Activated T-helper 1 cell treated with anti-CD3 and anti-CD28 coated beads, Interleukin-12 subunit alpha, Interleukin-12 subunit beta, Interleukin-2, Interleukin-4 antibody, amounts not matched to agents 30 ng/mL and 10 ng/mL and 1 ng/mL, durations not matched to agents 14 hours and 24 hours and 36 hours (primary cell): ENCODE results near the gene VMP1. TPM values are rescaled to one million over a fixed set of nuclear protein-coding genes. Genes with fewer than 3 reads are reported as not detected.
A peak's percentile ranks its signal among the peaks of the same experiment; 100 is the strongest.
"Not testable (repeated sequence)": the region's sequence is repeated elsewhere in the genome, so short reads cannot be mapped to it uniquely, and the experiment has no call there.

Source experiments
- DNase-seq: peaks from one replicate; pipeline ENCODE4 v3.0.0; 2021; ENCODE audit warnings: low spot score
- H3K27ac Mint-ChIP-seq: one replicate; pipeline ENCODE4 v1.8.0; 2021; ENCODE audit warnings: mild to moderate bottlenecking, mixed read lengths
- H3K27me3 Mint-ChIP-seq: one replicate; pipeline ENCODE4 v1.8.0; 2022; ENCODE audit warnings: mild to moderate bottlenecking, moderate library complexity, mixed read lengths; ENCODE audit not compliant: insufficient read depth
- H3K36me3 Mint-ChIP-seq: one replicate; pipeline ENCODE4 v1.8.0; 2021; ENCODE audit warnings: low read depth, mixed read lengths
- H3K4me1 Mint-ChIP-seq: one replicate; pipeline ENCODE4 v1.8.0; 2021; ENCODE audit warnings: low read depth, mixed read lengths
- H3K4me3 Mint-ChIP-seq: one replicate; pipeline ENCODE4 v1.8.0; 2021; ENCODE audit warnings: mild to moderate bottlenecking, moderate library complexity, mixed read lengths
- H3K9me3 Mint-ChIP-seq: one replicate; pipeline ENCODE4 v1.8.0; 2021; ENCODE audit warnings: mixed read lengths
- intact Hi-C: fragments of 100-400 bp; cut with micrococcal nuclease; formaldehyde crosslinking; loops from one replicate; pipeline ENCODE4 v1.15.1; 2024
- total RNA-seq: library from RNA; stranded (reverse); gene quantifications from 2 replicates; pipeline ENCODE4 v1.2.3, GENCODE V29; 2022

VMP1 gene
- total RNA-seq, 1 donor from 2014 or later, result 357 TPM

- Mint-ChIP-seq H3K4me3 (no peak overlapping the region), H3K27ac (no peak overlapping the region), H3K9me3 (no peaks in the 10 kb centered on the region), H3K27me3 (no peaks in the 10 kb centered on the region), H3K36me3 (peaks cover 36% of the 10 kb centered on the region), H3K4me1 (peaks cover 41% of the 10 kb centered on the region)
- intact Hi-C loops, result no loop called here
- no peak for DNase-seq
Observed at GRCh38 chr17:59811209-59811608, 103.8 kb downstream of the VMP1 start.

DNA sequence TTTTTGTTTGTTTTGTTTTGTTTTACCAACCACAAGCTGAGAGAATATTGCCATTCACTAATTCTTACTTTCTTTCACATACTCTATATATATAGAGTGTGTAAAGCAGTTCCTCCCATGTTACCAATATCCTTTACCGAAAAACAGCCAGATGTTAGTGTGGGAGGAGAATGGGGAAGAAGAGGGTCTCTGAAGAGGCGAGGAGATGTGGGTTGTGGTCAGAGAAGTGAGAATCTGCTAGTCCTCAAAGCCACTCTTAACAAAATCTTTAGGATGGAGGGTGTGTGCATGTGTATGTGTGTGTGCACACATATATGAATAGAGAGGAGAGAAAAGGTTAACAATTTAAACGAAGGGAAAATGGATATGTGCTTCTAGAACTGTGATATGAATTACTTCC, 104.7 kb downstream of the VMP1 start:
- Mint-ChIP-seq H3K4me1 (peaks cover 43% of the 10 kb centered on the region), H3K27ac (peak overlapping the region; percentile 70), H3K4me3 (peak overlapping the region; percentile 37), H3K36me3 (peaks cover 38% of the 10 kb centered on the region), H3K27me3 (no peaks in the 10 kb centered on the region), H3K9me3 (no peaks in the 10 kb centered on the region)
- no peak for DNase-seq
- intact Hi-C loops, result no loop called here

- H3K36me3 Mint-ChIP-seq, result peaks cover 31% of the 10 kb centered on the region
- no peak overlapping the region for H3K4me3 Mint-ChIP-seq
- peaks cover 34% of the 10 kb centered on the region for H3K4me1 Mint-ChIP-seq
- H3K9me3 Mint-ChIP-seq, result no peaks in the 10 kb centered on the region
- H3K27ac Mint-ChIP-seq, result no peak overlapping the region
- intact Hi-C loops, result no loop called here
- DNase-seq, result no peak
- no peaks in the 10 kb centered on the region for H3K27me3 Mint-ChIP-seq
Observed at GRCh38 chr17:59814276-59814675, 106.8 kb downstream of the VMP1 start.

DNA sequence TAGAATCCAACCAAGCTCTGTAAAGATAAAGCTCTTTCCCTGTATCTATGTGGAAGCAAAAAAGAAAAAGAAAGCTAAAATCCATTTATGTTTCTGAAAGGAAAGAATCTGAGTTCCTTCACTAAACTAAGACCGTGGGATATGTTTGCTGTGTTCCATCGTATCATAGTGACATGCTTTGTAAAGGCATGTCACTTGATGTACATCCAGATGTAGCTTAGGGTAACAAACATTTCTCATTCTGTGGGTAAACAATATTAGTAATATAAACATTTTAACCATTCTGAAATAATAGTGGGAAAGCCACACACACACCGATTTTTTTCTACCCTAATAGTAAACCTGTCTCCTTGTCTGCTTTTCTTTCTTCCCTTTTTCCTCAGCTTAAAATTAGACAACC, 107.2 kb downstream of the VMP1 start:
- no peak for DNase-seq
- no peaks in the 10 kb centered on the region for H3K27me3 Mint-ChIP-seq
- H3K9me3 Mint-ChIP-seq, result no peaks in the 10 kb centered on the region
- intact Hi-C loops, result no loop called here
- H3K36me3 Mint-ChIP-seq, result peaks cover 31% of the 10 kb centered on the region
- H3K4me3 Mint-ChIP-seq, result no peak overlapping the region
- H3K27ac Mint-ChIP-seq, result no peak overlapping the region
- H3K4me1 Mint-ChIP-seq, result peaks cover 36% of the 10 kb centered on the region

GRCh38 chr17:59815965-59816364, 108.5 kb downstream of the VMP1 start:
- peak overlapping the region; percentile 13 for H3K27ac Mint-ChIP-seq
- H3K27me3 Mint-ChIP-seq, result no peaks in the 10 kb centered on the region
- no peaks in the 10 kb centered on the region for H3K9me3 Mint-ChIP-seq
- DNase-seq, result no peak
- no peak overlapping the region for H3K4me3 Mint-ChIP-seq
- H3K36me3 Mint-ChIP-seq, result peaks cover 40% of the 10 kb centered on the region
- intact Hi-C loops, result no loop called here
- peaks cover 45% of the 10 kb centered on the region for H3K4me1 Mint-ChIP-seq

GRCh38 chr17:59825533-59826322, 118.3 kb downstream of the VMP1 start:
- no peak for DNase-seq
- H3K4me1 Mint-ChIP-seq, result peaks cover 64% of the 10 kb centered on the region
- intact Hi-C loops, result loop anchor here (1.0 to 5.0 kb wide), 6 partner anchors 12 to 388 kb away; no protein-coding TSS in a partner anchor
- H3K27me3 Mint-ChIP-seq, result no peaks in the 10 kb centered on the region
- H3K9me3 Mint-ChIP-seq, result no peaks in the 10 kb centered on the region
- H3K4me3 Mint-ChIP-seq, result peak overlapping the region; percentile 90
- peaks cover 27% of the 10 kb centered on the region for H3K36me3 Mint-ChIP-seq
- peak overlapping the region; percentile 100 for H3K27ac Mint-ChIP-seq

- Mint-ChIP-seq H3K36me3 (peaks cover 27% of the 10 kb centered on the region), H3K4me3 (peak overlapping the region; percentile 90), H3K27me3 (no peaks in the 10 kb centered on the region), H3K9me3 (no peaks in the 10 kb centered on the region), H3K4me1 (peaks cover 71% of the 10 kb centered on the region), H3K27ac (peak overlapping the region; percentile 100)
- intact Hi-C loops, result loop anchor here (5.0 kb wide), 1 partner anchor 390 kb away; no protein-coding TSS in a partner anchor
- DNase-seq, result no peak
Observed at GRCh38 chr17:59826706-59827453, 119.4 kb downstream of the VMP1 start.

DNA sequence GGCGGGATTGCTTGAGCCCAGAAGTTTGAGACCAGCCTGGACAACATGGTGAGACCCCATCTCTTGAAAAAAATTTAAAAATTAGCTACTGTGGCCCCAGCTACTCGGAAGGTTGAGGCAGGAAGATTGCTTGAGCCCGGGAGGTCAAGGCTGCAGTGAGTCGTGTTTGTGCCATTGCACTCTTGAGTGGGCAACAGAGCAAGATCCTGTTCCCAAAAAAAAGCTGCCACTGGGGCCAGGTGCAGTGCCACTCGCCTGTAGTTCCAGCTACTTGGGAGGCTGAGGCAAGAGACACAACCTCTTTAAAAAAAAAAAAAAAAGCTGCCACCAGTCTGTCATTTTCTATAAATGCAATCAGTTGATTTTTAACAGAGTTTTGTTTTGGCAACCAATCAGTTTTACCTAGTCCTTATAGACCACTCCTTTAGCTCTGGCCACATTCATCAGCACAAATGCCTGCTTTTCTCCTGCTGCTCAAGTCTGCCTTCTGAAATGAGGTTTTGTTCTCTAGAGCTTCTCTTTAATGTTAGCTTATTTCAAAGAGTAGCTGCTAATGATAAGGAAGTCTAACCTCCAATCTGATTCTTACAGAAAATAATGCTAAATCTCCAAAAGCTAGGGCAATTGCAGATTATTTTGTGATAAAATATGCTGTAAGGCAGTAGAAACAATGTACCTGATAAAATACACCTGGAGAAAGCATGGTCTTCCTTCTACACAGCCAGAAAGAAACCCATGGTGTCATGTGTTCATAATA, 120.4 kb downstream of the VMP1 start:
- Mint-ChIP-seq H3K4me1 (peaks cover 75% of the 10 kb centered on the region), H3K27ac (peak overlapping the region; percentile 100), H3K36me3 (peaks cover 20% of the 10 kb centered on the region), H3K27me3 (no peaks in the 10 kb centered on the region), H3K4me3 (peak overlapping the region; percentile 90), H3K9me3 (no peaks in the 10 kb centered on the region)
- DNase-seq, result no peak
- intact Hi-C loops, result loop anchor here (2.0 to 5.0 kb wide), 2 partner anchors 15 to 391 kb away; no protein-coding TSS in a partner anchor

- no peaks in the 10 kb centered on the region for H3K9me3 Mint-ChIP-seq
- peak overlapping the region; percentile 90 for H3K4me3 Mint-ChIP-seq
- no peaks in the 10 kb centered on the region for H3K27me3 Mint-ChIP-seq
- peak overlapping the region; percentile 100 for H3K27ac Mint-ChIP-seq
- H3K4me1 Mint-ChIP-seq, result peaks cover 78% of the 10 kb centered on the region
- no peak for DNase-seq
- H3K36me3 Mint-ChIP-seq, result peaks cover 21% of the 10 kb centered on the region
- intact Hi-C loops, result loop anchor here (2.0 to 5.0 kb wide), 2 partner anchors 14 to 391 kb away; no protein-coding TSS in a partner anchor
Observed at GRCh38 chr17:59828478-59828760, 121.0 kb downstream of the VMP1 start.

- not testable (repeated sequence) for DNase-seq, H3K9me3 Mint-ChIP-seq, H3K27me3 Mint-ChIP-seq
- peak overlapping the region; percentile 90 for H3K4me3 Mint-ChIP-seq
- H3K27ac Mint-ChIP-seq, result peak overlapping the region; percentile 100
- peaks cover 22% of the 10 kb centered on the region for H3K36me3 Mint-ChIP-seq
- H3K4me1 Mint-ChIP-seq, result peaks cover 78% of the 10 kb centered on the region
- intact Hi-C loops, result loop anchor here (1.0 to 5.0 kb wide), 6 partner anchors 8 to 392 kb away; no protein-coding TSS in a partner anchor
Observed at GRCh38 chr17:59828819-59829216, 121.4 kb downstream of the VMP1 start.

DNA sequence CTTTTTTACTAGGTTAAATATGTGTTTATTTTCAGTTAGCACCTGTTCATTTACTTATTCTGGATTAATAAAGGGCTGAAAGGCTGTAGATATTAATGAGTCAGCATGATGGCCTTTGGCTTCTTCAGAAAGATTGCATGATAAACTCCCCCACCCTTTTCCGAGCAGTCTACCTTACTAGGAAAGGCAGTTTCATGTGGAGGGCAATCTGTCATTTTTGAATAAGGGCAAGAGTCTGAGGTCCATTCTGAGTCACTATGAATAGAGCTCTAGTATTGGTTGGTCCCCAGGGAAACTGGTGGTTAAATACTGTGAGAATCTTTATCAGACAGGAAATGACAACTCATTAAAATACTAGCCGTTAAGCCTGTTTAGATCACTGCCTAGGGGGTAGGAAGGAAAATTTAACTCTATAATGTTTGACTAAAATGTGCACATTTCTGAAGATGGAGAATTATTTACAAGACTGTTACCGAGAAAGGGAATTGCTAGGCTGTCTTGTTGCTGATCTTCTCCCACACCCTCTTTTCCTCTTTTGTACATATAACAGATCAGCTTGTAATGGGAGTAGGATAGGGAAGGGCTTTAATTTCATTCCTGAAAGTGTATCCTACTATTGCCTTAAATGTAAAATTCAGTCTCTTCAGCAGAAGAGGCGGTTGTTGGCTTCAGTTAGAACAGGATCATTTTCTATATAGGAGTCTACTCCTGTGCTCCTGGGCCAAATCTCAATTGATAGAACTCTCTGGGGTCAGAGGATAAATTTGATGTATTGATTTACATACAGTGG, 122.0 kb downstream of the VMP1 start:
- DNase-seq, result peak; percentile 66
- H3K4me3 Mint-ChIP-seq, result peak overlapping the region; percentile 90
- H3K9me3 Mint-ChIP-seq, result no peaks in the 10 kb centered on the region
- peak overlapping the region; percentile 100 for H3K27ac Mint-ChIP-seq
- no peaks in the 10 kb centered on the region for H3K27me3 Mint-ChIP-seq
- peaks cover 22% of the 10 kb centered on the region for H3K36me3 Mint-ChIP-seq
- intact Hi-C loops, result loop anchor here (1.0 to 5.0 kb wide), 6 partner anchors 8 to 392 kb away; no protein-coding TSS in a partner anchor
- H3K4me1 Mint-ChIP-seq, result peaks cover 79% of the 10 kb centered on the region

DNA sequence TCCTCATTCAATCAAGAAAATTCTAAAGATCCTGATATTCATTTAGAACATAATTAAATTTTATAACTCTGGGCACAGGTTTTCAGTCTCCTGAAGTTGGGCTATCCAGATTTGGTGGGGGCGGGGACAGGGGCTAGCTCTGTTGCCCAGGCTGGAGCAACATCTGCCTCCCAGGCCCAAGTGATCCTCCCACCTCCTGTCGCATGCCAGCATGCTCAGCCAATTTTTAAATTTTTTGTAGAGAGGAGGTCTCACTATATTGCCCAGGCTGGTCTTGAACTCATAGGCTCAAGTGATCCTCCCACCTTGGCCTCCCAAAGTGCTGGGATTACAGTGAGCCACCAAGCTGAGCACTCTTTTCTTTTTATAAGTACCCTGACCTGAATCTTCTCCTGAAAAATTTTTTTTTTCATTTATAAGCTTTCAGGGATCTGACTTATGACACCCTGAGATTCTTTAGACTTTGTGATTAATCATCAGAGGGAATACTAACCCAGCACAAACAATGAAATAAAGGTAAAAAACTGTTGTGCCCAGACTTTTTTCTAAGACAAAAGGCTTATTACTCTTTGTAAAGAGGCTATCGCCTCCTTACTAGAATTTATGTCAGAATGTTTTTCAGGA, 122.7 kb downstream of the VMP1 start:
- H3K9me3 Mint-ChIP-seq, result no peaks in the 10 kb centered on the region
- intact Hi-C loops, result no loop called here
- DNase-seq, result no peak
- H3K4me1 Mint-ChIP-seq, result peaks cover 79% of the 10 kb centered on the region
- peak overlapping the region; percentile 90 for H3K4me3 Mint-ChIP-seq
- H3K27ac Mint-ChIP-seq, result peak overlapping the region; percentile 100
- no peaks in the 10 kb centered on the region for H3K27me3 Mint-ChIP-seq
- peaks cover 22% of the 10 kb centered on the region for H3K36me3 Mint-ChIP-seq
